ENCODE results near the gene MRPL11. TPM values are rescaled to one million over a fixed set of nuclear protein-coding genes. Genes with fewer than 3 reads are reported as not detected.

MRPL11 gene
- total RNA-seq, 2 donors from 2014 or later, result 16.7 to 28.0 TPM

DNA sequence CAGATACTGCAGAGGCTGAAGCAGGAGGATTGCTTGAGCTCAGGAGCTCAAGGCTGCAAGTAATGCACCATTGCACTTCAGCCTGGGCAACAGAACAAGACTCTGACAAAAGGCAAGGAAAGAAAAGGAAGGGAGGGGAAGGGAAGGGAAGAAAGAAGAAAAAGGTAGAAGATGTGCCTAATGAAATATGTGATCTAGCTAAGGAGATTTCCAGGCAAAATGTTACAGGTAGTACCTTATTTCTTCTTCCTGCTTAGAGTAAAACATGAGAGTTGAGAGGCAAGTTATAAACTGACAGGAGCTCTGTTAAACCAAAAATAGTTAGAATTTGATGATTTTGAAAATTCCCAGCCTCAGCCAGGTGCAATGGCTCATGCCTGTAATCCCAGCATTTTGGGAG lies 23.4 kb upstream of the MRPL11 start:
- Histone ChIP-seq H3K9me3 (no peaks in the 10 kb centered on the region), H3K27me3 (replicated peaks; ENCODE audit: insufficient read depth) (no peaks in the 10 kb centered on the region), H3K27ac (no peak overlapping the region), H3K4me3 (no peak overlapping the region), H3K4me1 (ENCODE audit: control insufficient read depth in 1 of 2, low read depth in 2 of 2) (peaks cover 0 to 10% of the 10 kb centered on the region in 2 donors), H3K36me3 (no peaks in the 10 kb centered on the region)
- TF ChIP-seq, protein P1, sequence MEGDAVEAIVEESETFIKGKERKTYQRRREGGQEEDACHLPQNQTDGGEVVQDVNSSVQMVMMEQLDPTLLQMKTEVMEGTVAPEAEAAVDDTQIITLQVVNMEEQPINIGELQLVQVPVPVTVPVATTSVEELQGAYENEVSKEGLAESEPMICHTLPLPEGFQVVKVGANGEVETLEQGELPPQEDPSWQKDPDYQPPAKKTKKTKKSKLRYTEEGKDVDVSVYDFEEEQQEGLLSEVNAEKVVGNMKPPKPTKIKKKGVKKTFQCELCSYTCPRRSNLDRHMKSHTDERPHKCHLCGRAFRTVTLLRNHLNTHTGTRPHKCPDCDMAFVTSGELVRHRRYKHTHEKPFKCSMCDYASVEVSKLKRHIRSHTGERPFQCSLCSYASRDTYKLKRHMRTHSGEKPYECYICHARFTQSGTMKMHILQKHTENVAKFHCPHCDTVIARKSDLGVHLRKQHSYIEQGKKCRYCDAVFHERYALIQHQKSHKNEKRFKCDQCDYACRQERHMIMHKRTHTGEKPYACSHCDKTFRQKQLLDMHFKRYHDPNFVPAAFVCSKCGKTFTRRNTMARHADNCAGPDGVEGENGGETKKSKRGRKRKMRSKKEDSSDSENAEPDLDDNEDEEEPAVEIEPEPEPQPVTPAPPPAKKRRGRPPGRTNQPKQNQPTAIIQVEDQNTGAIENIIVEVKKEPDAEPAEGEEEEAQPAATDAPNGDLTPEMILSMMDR (IDR thresholded peaks at IDR 0.05), result no peak
- DNase-seq (ENCODE audit: low spot score) (no peak), ATAC-seq (ENCODE audit: insufficient number of reproducible peaks, low FRiP score, low read depth) (no peak)

DNA sequence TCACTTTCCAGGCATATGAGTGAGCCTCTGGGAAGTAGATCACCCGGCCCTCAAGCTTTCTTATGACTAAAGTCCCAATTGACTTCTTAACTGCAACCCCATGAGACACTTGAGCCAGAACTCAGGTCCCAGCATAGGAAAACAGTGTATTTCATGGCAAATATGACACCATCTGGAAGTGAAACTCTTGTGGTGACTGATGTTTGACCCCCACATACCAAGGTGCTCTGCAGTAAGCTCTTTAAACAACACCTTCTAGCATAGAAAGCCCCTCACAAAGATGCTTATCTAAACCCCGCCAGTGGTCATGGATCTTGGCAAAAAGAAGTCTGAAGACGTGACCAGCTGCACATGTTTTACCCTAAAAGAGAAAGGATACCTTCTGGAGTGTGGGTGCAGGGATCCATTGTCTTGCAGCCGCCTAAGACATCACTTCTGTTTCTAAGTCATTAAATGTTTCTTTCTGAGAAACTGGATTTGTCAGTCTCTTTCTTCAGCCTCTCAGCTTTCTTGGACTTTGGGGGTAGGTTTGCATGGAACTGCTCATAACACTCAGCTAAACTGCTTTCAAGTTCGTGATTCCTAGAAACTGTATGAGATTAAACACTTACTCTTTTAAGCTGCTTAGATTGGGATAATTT lies 20.6 kb upstream of the MRPL11 start:
- DNase-seq (ENCODE audit: low spot score), result no peak
- no peak overlapping the region for H3K27ac ChIP-seq
- no peaks in the 10 kb centered on the region for H3K36me3 ChIP-seq
- H3K4me3 ChIP-seq, result no peak overlapping the region
- H3K9me3 ChIP-seq, result no peaks in the 10 kb centered on the region
- no peak for ATAC-seq (ENCODE audit: insufficient number of reproducible peaks, low FRiP score, low read depth)
- TF ChIP-seq, protein P1 (IDR thresholded peaks at IDR 0.05), result no peak
- H3K27me3 ChIP-seq (replicated peaks; ENCODE audit: insufficient read depth), result no peaks in the 10 kb centered on the region
- no peaks in the 10 kb centered on the region for H3K4me1 ChIP-seq (ENCODE audit: control insufficient read depth in 1 of 2, low read depth in 2 of 2)

DNA sequence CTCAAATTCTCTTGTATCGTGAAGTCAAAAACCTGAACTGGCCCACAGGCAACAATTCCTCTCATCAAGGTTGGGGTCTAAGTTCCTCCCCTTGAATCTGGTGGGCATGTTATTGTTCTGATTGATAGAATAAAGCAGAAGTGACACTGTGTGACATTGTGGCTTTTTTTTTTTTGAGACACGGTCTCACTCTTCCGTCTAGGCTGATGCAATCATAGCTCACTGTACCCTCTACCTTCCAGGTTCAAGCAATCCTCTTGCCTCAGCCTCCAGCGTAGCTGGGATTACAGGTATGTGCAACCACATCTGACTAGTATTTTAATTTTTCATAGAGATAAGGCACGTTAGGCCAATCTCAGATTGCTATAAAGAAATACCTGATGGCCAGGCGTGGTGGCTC lies 19.2 kb upstream of the MRPL11 start:
- Histone ChIP-seq H3K27ac (no peak overlapping the region), H3K4me3 (no peak overlapping the region), H3K4me1 (ENCODE audit: control insufficient read depth in 1 of 2, low read depth in 2 of 2) (no peaks in the 10 kb centered on the region), H3K27me3 (replicated peaks; ENCODE audit: insufficient read depth) (no peaks in the 10 kb centered on the region), H3K9me3 (no peaks in the 10 kb centered on the region), H3K36me3 (no peaks in the 10 kb centered on the region)
- ATAC-seq (ENCODE audit: insufficient number of reproducible peaks, low FRiP score, low read depth) (no peak), DNase-seq (ENCODE audit: low spot score) (no peak)
- TF ChIP-seq, protein P1 (IDR thresholded peaks at IDR 0.05), result no peak

DNA sequence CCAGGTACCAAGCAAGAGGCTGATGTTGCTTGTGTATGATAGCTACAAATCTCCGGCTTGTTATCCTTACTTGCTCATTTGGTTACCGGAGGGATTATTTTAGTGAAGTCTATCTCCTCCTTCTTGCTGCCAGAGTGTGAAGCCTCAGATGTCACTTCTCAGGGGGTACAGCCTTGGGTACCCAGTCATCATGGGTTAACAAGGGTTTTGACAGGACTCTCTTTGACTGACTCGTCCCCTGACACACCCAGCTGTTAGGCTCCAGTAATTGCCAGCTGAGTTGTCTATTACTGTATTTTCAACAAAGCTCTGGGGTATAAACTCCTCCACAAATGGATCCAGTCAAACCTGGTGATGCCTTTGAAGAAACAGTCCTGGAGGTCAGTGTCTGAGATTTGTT lies 16.2 kb upstream of the MRPL11 start:
- ATAC-seq (ENCODE audit: insufficient number of reproducible peaks, low FRiP score, low read depth) (no peak), DNase-seq (ENCODE audit: low spot score) (no peak)
- Histone ChIP-seq H3K4me1 (ENCODE audit: control insufficient read depth in 1 of 2, low read depth in 2 of 2) (no peaks in the 10 kb centered on the region), H3K27me3 (replicated peaks; ENCODE audit: insufficient read depth) (no peaks in the 10 kb centered on the region), H3K36me3 (no peaks in the 10 kb centered on the region), H3K27ac (no peak overlapping the region), H3K4me3 (no peak overlapping the region), H3K9me3 (no peaks in the 10 kb centered on the region)
- TF ChIP-seq, protein P1 (IDR thresholded peaks at IDR 0.05), result no peak

DNA sequence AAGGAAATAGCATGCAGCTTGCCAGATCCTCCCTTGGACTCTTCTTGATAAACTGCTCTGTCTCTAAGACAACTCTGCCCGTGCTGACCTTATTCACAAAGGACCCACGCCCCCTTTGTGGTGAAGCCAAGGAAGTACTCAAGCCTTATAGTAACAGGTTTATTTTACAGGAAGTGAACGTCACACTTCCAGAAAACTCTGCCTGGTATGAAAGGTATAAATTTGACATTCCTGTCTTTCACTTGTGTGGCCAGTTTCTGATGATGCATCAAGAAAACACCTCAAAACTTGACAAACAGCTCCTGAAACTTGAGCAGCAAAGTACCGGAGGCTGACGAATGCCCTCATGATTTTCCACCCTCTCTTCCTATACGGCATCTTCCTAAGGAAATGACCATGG lies 15.6 kb upstream of the MRPL11 start:
- TF ChIP-seq, protein P1 (IDR thresholded peaks at IDR 0.05), result no peak
- no peaks in the 10 kb centered on the region for H3K4me1 ChIP-seq (ENCODE audit: control insufficient read depth in 1 of 2, low read depth in 2 of 2)
- no peaks in the 10 kb centered on the region for H3K27me3 ChIP-seq (replicated peaks; ENCODE audit: insufficient read depth)
- no peak overlapping the region for H3K4me3 ChIP-seq
- DNase-seq (ENCODE audit: low spot score) (no peak), ATAC-seq (ENCODE audit: insufficient number of reproducible peaks, low FRiP score, low read depth) (no peak)
- no peaks in the 10 kb centered on the region for H3K9me3 ChIP-seq
- no peak overlapping the region for H3K27ac ChIP-seq
- H3K36me3 ChIP-seq, result no peaks in the 10 kb centered on the region
